B cell (primary cell): ENCODE results near the gene TENM4.

Experiments
- EZH2 ChIP-seq: IDR thresholded peaks from 2 replicates; pipeline ENCODE4 v1.6.1; 2012; ENCODE audit warnings: borderline replicate concordance, low read depth, mild to moderate bottlenecking, moderate library complexity, low read length; ENCODE audit not compliant: insufficient read depth, poor library complexity, severe bottlenecking
- TF ChIP-seq, protein P1 (sequence below): fragments of 200-600 bp; IDR thresholded peaks from one replicate; pipeline ENCODE4 v1.8.0; 2022; ENCODE audit warnings: antibody characterized with exemption, mild to moderate bottlenecking

DNA sequence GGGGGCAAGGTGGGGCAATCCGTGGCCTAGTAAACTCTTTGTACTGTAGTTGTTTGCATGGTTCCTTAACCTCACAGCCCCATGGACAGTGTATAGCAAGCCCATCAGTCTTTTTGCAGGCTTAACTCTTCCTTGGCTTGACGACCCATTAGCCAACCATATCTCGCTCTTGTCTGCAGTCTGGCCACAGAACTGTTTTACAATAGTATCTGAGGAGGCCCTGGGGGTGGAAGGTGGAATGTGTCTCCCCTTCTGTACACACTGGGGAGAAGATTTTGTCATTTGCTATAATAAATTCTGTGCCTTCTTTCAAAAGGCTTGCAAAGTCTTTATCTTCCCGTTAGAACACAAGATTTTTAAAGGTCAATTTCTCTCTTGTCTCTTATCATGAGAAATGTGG, 675.9 kb downstream of the TENM4 start:
- TF ChIP-seq, protein P1, sequence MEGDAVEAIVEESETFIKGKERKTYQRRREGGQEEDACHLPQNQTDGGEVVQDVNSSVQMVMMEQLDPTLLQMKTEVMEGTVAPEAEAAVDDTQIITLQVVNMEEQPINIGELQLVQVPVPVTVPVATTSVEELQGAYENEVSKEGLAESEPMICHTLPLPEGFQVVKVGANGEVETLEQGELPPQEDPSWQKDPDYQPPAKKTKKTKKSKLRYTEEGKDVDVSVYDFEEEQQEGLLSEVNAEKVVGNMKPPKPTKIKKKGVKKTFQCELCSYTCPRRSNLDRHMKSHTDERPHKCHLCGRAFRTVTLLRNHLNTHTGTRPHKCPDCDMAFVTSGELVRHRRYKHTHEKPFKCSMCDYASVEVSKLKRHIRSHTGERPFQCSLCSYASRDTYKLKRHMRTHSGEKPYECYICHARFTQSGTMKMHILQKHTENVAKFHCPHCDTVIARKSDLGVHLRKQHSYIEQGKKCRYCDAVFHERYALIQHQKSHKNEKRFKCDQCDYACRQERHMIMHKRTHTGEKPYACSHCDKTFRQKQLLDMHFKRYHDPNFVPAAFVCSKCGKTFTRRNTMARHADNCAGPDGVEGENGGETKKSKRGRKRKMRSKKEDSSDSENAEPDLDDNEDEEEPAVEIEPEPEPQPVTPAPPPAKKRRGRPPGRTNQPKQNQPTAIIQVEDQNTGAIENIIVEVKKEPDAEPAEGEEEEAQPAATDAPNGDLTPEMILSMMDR: no peak
- no peak for TF ChIP-seq EZH2
